HCT116 (cell line): ENCODE results near the gene PLEKHA5.

Experiments
- FOSL1 ChIP-seq: IDR thresholded peaks from 2 replicates; pipeline ENCODE4 v1.6.1; 2012; ENCODE audit warnings: low read depth
- POLR2A ChIP-seq: IDR thresholded peaks from 2 replicates; pipeline ENCODE4 v1.7.0; 2011; ENCODE audit warnings: borderline replicate concordance; ENCODE audit not compliant: insufficient read depth, insufficient read length; ENCODE audit errors: extremely low read depth
- RAD21 ChIP-seq: IDR thresholded peaks from 2 replicates; pipeline ENCODE4 v1.6.1; 2012; ENCODE audit warnings: low read depth, mild to moderate bottlenecking

DNA sequence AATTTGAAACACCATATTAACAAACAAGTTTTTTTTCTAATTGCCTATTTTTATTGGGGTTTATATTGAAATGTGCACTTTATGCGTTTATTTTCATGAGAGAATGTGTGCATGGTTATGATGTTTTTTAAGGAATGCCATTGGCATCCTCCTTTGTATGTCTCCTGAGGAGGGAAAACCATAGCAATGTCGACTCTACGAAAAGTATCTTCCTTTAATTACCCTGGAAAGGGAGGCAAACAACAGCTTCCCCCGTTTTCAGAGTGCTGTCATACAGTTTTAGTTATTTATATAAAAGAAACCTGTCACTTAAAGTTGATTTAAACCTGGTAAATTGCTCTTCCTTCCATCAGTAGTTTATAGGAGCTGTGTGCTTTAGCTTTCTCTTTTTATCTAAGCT is 117.4 kb downstream of the PLEKHA5 start:
- TF ChIP-seq FOSL1 (no peak), POLR2A (no peak), RAD21 (no peak)
